WTC11 (cell line): ENCODE results near the gene AHNAK.
"Not testable (repeated sequence)": the region's sequence is repeated elsewhere in the genome, so short reads cannot be mapped to it uniquely, and the experiment has no call there.

Experiments used
- CREB1 ChIP-seq: sonication (generic); formaldehyde crosslinking; IDR thresholded peaks from 2 replicates; pipeline ENCODE4 v1.8.0; 2023; ENCODE audit warnings: mild to moderate bottlenecking, missing genetic modification reagents
- CREM ChIP-seq: sonication (generic); formaldehyde crosslinking; IDR thresholded peaks from 2 replicates; pipeline ENCODE4 v1.8.1; 2022; ENCODE audit warnings: mild to moderate bottlenecking, missing genetic modification reagents, moderate library complexity
- CTCF ChIP-seq: fragments of 200-600 bp; IDR thresholded peaks from 2 replicates; pipeline ENCODE4 v1.8.0; 2022; ENCODE audit warnings: antibody characterized with exemption
- E2F1 ChIP-seq: sonication (generic); formaldehyde crosslinking; IDR thresholded peaks from 2 replicates; pipeline ENCODE4 v1.8.0; 2022; ENCODE audit warnings: mild to moderate bottlenecking, missing genetic modification reagents
- ELF4 ChIP-seq: sonication (generic); formaldehyde crosslinking; IDR thresholded peaks from 2 replicates; pipeline ENCODE4 v1.8.1; 2022; ENCODE audit warnings: low read depth, mild to moderate bottlenecking, moderate library complexity, missing genetic modification reagents
- JUN ChIP-seq: sonication (generic); formaldehyde crosslinking; IDR thresholded peaks from 2 replicates; pipeline ENCODE4 v1.8.0; 2023; ENCODE audit warnings: mild to moderate bottlenecking, missing genetic modification reagents
- NFYB ChIP-seq: sonication (generic); formaldehyde crosslinking; conservative IDR thresholded peaks from 2 replicates; pipeline ENCODE4 v1.8.0; 2022; ENCODE audit warnings: low read depth, missing genetic modification reagents
- NR3C1 ChIP-seq: sonication (generic); formaldehyde crosslinking; conservative IDR thresholded peaks from 2 replicates; pipeline ENCODE4 v1.8.1; 2023; ENCODE audit warnings: low read depth, mild to moderate bottlenecking, missing genetic modification reagents
- SP1 ChIP-seq: sonication (generic); formaldehyde crosslinking; conservative IDR thresholded peaks from 2 replicates; pipeline ENCODE4 v1.8.1; 2022; ENCODE audit warnings: missing genetic modification reagents
- USF1 ChIP-seq: sonication (generic); formaldehyde crosslinking; IDR thresholded peaks from 2 replicates; pipeline ENCODE4 v1.8.0; 2022; ENCODE audit warnings: mild to moderate bottlenecking, missing genetic modification reagents
- USF2 ChIP-seq: sonication (generic); formaldehyde crosslinking; IDR thresholded peaks from 2 replicates; pipeline ENCODE4 v1.8.1; 2023; ENCODE audit warnings: mild to moderate bottlenecking, missing genetic modification reagents, moderate library complexity
- ZBTB43 ChIP-seq: sonication (generic); formaldehyde crosslinking; IDR thresholded peaks from 2 replicates; pipeline ENCODE4 v1.8.1; 2023; ENCODE audit warnings: mild to moderate bottlenecking, missing genetic modification reagents
- ZNF512 ChIP-seq: sonication (generic); formaldehyde crosslinking; IDR thresholded peaks from 2 replicates; pipeline ENCODE4 v1.8.1; 2022; ENCODE audit warnings: missing genetic modification reagents, borderline replicate concordance
- ZNF671 ChIP-seq: fragments of 250-450 bp; sonication (Bioruptor Pico); IDR thresholded peaks from 2 replicates; pipeline ENCODE4 v1.8.0; 2021; ENCODE audit warnings: mild to moderate bottlenecking

GRCh38 chr11:62559626-62560025, 13.0 kb upstream of the AHNAK start:
- TF ChIP-seq ELF4 (CRISPR knock-in tag); CTCF; USF2; NFYB (CRISPR knock-in tag); E2F1 (CRISPR knock-in tag); CREB1; CREM (CRISPR knock-in tag); ZNF512 (CRISPR knock-in tag); SP1 (CRISPR knock-in tag); ZBTB43 (CRISPR knock-in tag); NR3C1 (CRISPR knock-in tag); JUN (CRISPR knock-in tag); ZNF671; USF1: not testable (repeated sequence)
